Measurements from ENCODE around the gene LIFR. TPM values are rescaled to one million over a fixed set of nuclear protein-coding genes. Genes with fewer than 3 reads are reported as not detected.

The LIFR gene
- total RNA-seq, 1 experiment from 2014 or later, result 10.4 TPM

GRCh38 chr5:38431242-38431853, 125.1 kb downstream of the LIFR start:
- no peaks in the 10 kb centered on the region for H3K27me3 ChIP-seq (ENCODE audit: low read length)
- no peaks in the 10 kb centered on the region; the same call in 1 of the 2 replicates for H3K4me1 ChIP-seq (ENCODE audit: insufficient read depth, low read length)
- H4K20me1 ChIP-seq (ENCODE audit: low read length), result no peaks in the 10 kb centered on the region
- no TSS peak for BruUV-seq (replicated peaks)
- H3K79me2 ChIP-seq (ENCODE audit: low read length), result no peaks in the 10 kb centered on the region
- DNase-seq, result no peak
- ChIA-PET CTCF (no interaction called here), POLR2A (ENCODE audit: unreplicated experiment) (interaction anchor here (0.6 kb wide), 1 partner anchor 512 kb away, joined by 3 read pairs; no protein-coding TSS in a partner anchor)
- H3K4me3 ChIP-seq (ENCODE audit: low read length), result no peak overlapping the region
- no peaks in the 10 kb centered on the region for H3F3A ChIP-seq (ENCODE audit: low read length, unreplicated experiment)
- no peaks in the 10 kb centered on the region; the same call in 1 of the 2 replicates for H3K9me2 ChIP-seq (replicated peaks; ENCODE audit: low read length)
- intact Hi-C loops (cut with micrococcal nuclease), result no loop called here
- no peak overlapping the region for H3K4me2 ChIP-seq (ENCODE audit: low read length)
- no peaks in the 10 kb centered on the region for H3K9me3 ChIP-seq (ENCODE audit: low read length)
- H3K27ac ChIP-seq (ENCODE audit: low read length), result no peak overlapping the region
- TF ChIP-seq CTCF (conservative IDR thresholded peaks at IDR 0.05; ENCODE audit: low read depth, low read length) (no peak), EZH2 (IDR thresholded peaks at IDR 0.05; ENCODE audit: low read length, unreplicated experiment) (no peak), EZH2phosphoT487 (IDR thresholded peaks at IDR 0.05; ENCODE audit: borderline replicate concordance, low read length) (no peak)
- no peak overlapping the region for H2AFZ ChIP-seq (ENCODE audit: low read length)
- no peak for ATAC-seq
- no peak overlapping the region for H3K9ac ChIP-seq (ENCODE audit: low read length)
- H3K36me3 ChIP-seq (ENCODE audit: low read depth, low read length), result no peaks in the 10 kb centered on the region

GRCh38 chr5:38426986-38427950, 129.2 kb downstream of the LIFR start:
- no peak for TF ChIP-seq CTCF (conservative IDR thresholded peaks at IDR 0.05; ENCODE audit: low read depth, low read length)
- no peak for TF ChIP-seq EZH2phosphoT487 (IDR thresholded peaks at IDR 0.05; ENCODE audit: borderline replicate concordance, low read length)
- no peak for TF ChIP-seq EZH2 (IDR thresholded peaks at IDR 0.05; ENCODE audit: low read length, unreplicated experiment)
- ATAC-seq (no peak), DNase-seq (peak; percentile 21)
- Histone ChIP-seq H3K36me3 (ENCODE audit: low read depth, low read length) (no peaks in the 10 kb centered on the region), H3K27ac (ENCODE audit: low read length) (no peak overlapping the region), H2AFZ (ENCODE audit: low read length) (no peak overlapping the region), H4K20me1 (ENCODE audit: low read length) (no peaks in the 10 kb centered on the region), H3K79me2 (ENCODE audit: low read length) (no peaks in the 10 kb centered on the region), H3F3A (ENCODE audit: low read length, unreplicated experiment) (no peaks in the 10 kb centered on the region), H3K9ac (ENCODE audit: low read length) (no peak overlapping the region), H3K4me2 (ENCODE audit: low read length) (no peak overlapping the region), H3K9me3 (ENCODE audit: low read length) (no peaks in the 10 kb centered on the region), H3K9me2 (replicated peaks; ENCODE audit: low read length) (no peaks in the 10 kb centered on the region), H3K4me1 (ENCODE audit: insufficient read depth, low read length) (no peaks in the 10 kb centered on the region; the same call in 1 of the 2 replicates), H3K4me3 (ENCODE audit: low read length) (no peak overlapping the region), H3K27me3 (ENCODE audit: low read length) (no peaks in the 10 kb centered on the region)
- ChIA-PET POLR2A (ENCODE audit: unreplicated experiment) (no interaction called here), CTCF (no interaction called here)
- BruUV-seq (replicated peaks), result no TSS peak
- intact Hi-C loops (cut with micrococcal nuclease), result no loop called here

Measured in PC-3 (cell line).